ENCODE data around the gene P3H4. TPM values are rescaled to one million over a fixed set of nuclear protein-coding genes. Genes with fewer than 3 reads are reported as not detected.

P3H4 gene
- polyA plus RNA-seq, 6 donors from 2014 or later, result 0.39 to 2.9 (median 0.87) TPM

DNA sequence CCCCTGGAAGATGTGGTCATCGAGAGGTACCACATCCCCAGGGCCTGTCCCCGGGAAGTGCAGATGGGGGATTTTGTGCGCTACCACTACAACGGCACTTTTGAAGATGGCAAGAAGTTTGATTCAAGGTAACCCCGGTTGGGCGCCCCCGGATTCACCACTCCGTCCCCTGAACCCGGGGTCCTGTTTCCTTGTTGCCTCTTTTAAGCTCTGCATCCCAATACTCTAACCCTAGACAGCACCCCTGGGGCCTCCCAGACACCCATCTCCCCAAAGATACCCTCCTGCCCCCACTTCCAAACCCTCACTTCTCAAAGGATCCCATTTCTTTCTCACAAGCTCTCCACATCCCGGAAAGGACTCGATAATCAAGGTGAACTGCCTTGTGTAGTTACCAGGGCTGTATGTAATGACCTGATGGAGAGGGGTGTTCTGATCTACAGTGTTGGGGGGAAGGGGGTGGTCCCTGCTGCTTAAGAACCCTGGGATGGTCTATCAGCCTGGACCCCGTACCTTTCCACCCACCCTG is 1.5 kb upstream of the P3H4 start:
- H3K27me3 Mint-ChIP-seq, result peaks cover 6 to 42% (median 10%) of the 10 kb centered on the region in 3 donors
- H3K4me3 Mint-ChIP-seq, result peak overlapping the region in 7 of 8 donors; percentile 23 to 93 (median 69)
- DNase-seq, result no peak
- H3K9me3 Mint-ChIP-seq, result no peaks in the 10 kb centered on the region
- no peaks in the 10 kb centered on the region for H3K36me3 Mint-ChIP-seq
- peaks cover 10 to 21% (median 15%) of the 10 kb centered on the region in 3 donors for H3K4me1 Mint-ChIP-seq
- peak overlapping the region in 1 of 6 donors; percentile 7 for H3K27ac Mint-ChIP-seq
- ATAC-seq (ENCODE audit: low read depth in 2 of 2), result no peak

DNA sequence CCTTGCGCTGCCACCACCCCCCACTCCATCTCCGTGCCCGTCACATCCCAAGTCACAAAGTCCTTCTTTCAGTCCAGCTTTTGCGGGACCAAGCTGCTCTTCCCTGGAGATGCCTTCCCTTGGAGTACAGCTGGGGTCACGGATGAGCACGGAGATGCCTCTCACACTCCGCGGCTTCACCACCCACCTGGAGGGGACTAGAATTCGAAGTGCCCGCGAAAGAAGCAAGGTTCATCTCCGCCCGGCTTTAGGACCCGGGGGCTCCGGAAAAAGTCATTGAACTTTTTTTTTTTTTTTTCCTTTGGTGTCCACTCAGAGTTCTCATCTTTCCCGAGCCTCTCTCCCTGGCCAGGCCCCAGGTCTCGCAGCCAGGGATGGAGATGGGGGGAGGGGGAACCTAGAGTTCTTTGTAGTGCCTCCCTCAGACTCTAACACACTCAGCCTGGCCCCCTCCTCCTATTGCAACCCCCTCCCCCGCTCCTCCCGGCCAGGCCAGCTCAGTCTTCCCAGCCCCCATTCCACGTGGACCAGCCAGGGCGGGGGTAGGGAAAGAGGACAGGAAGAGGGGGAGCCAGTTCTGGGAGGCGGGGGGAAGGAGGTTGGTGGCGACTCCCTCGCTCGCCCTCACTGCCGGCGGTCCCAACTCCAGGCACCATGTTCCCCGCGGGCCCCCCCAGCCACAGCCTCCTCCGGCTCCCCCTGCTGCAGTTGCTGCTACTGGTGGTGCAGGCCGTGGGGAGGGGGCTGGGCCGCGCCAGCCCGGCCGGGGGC is 817 bp upstream of the P3H4 start, which contains the start of gene FKBP10:
TSS of gene FKBP10 (plus strand) at position 624 of the 771 bp plus-strand sequence. CDS start at position 655, 31 bp downstream.
- Mint-ChIP-seq H3K4me1 (peaks cover 10 to 21% (median 15%) of the 10 kb centered on the region in 3 donors), H3K36me3 (no peaks in the 10 kb centered on the region), H3K27me3 (peaks cover 6 to 38% (median 10%) of the 10 kb centered on the region in 3 donors), H3K9me3 (no peaks in the 10 kb centered on the region), H3K4me3 (peak within 1 kb of the TSS; percentile 85 to 93 (median 91)), H3K27ac (peak within 1 kb of the TSS in 1 of 6 donors; percentile 7)
- ATAC-seq (ENCODE audit: low read depth in 2 of 2) (peak in 1 of 2 donors; percentile 12), DNase-seq (no peak)

DNA sequence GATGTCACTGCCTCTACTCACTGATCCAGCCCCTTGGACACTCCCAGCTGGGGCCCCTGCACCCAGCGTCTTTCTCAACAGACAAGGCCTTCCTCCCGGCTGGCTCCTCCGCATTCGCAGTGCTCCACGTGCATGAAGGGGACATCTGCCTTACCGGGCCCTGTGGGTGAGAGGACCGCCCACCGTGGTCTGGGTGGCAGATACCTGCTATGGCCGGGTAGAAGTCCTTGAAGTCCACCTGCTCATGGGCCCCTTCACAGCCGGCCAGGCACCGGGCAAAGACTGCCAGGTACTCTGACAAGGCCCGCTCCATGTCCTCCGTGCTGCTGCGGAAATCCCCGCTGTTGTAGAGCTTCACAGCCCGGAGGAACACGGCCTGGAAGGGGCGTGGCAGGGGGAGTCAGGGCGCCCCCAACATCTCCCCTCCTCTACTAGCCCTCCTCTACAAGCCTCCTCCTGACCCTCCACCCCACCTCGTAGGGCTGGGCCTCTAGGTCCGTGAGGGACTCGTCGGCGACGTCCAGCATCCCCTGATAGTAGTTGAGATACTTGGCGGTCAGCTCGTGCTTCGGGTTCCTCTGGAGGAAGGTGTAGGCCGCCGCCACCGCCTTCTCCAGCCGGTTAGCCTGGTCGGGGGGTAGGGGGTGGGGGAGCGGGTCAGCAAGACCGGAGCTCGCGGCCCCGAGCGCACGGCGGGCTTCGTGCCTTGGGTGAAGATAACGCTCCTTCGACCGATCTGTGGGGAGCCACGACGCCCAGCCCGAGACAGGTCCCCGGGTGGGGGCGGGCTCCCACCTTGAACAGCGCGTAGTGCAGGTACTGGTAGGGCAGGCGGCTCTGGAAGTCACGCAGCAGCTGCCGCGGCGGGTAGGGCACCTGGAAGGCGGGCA is 845 bp downstream of the P3H4 start:
- DNase-seq, result no peak
- ATAC-seq (ENCODE audit: low read depth in 2 of 2), result peak; percentile 42 to 44
- Mint-ChIP-seq H3K27ac (no peak overlapping the region), H3K4me1 (peaks cover 10 to 21% (median 15%) of the 10 kb centered on the region in 3 donors), H3K27me3 (peaks cover 6 to 34% (median 10%) of the 10 kb centered on the region in 3 donors), H3K36me3 (no peaks in the 10 kb centered on the region), H3K4me3 (peak overlapping the region; percentile 45 to 93 (median 76)), H3K9me3 (no peaks in the 10 kb centered on the region)

DNA sequence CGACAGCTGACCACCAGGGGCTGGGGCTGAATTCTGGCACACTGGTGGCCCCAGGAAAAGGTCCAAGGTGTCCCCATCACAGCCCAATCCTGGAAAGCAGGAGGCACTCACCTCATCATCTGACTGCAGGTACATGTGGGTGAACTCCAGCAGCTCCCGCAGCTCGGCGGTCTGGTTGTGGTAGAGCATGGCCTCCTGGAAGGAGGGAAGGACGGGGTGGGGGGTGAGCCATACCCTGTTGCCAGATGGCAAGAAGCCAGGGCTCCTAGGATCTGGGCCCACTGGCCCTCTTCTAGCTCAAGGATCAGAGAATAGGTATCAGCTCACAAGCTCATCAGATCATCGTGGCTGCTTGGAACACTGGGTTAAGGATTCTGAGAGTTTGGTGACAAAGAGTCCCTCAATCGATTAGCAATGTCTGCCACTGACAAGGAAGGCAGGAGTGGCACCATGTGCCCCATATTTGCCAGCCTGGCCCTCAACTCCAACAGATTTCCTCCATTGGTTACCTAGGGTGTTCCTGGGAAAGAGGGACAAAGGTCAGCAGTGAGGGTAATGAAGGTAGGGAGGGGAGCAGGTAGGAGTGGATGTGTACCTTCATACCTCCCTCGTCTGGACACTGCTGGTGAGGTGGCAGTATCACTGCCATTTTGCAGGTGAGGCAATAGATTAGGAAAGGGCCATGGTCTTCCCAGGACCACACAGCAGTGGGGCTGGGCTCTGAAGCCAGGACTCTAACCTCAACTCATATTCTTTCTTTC is 4.9 kb downstream of the P3H4 start:
- H3K9me3 Mint-ChIP-seq, result no peaks in the 10 kb centered on the region
- DNase-seq, result no peak
- H3K4me1 Mint-ChIP-seq, result peaks cover 9 to 17% (median 11%) of the 10 kb centered on the region in 3 donors
- no peaks in the 10 kb centered on the region for H3K36me3 Mint-ChIP-seq
- no peak for ATAC-seq (ENCODE audit: low read depth in 2 of 2)
- no peak overlapping the region for H3K27ac Mint-ChIP-seq
- H3K27me3 Mint-ChIP-seq, result peaks cover 3 to 18% (median 11%) of the 10 kb centered on the region in 3 donors
- H3K4me3 Mint-ChIP-seq, result no peak overlapping the region

DNA sequence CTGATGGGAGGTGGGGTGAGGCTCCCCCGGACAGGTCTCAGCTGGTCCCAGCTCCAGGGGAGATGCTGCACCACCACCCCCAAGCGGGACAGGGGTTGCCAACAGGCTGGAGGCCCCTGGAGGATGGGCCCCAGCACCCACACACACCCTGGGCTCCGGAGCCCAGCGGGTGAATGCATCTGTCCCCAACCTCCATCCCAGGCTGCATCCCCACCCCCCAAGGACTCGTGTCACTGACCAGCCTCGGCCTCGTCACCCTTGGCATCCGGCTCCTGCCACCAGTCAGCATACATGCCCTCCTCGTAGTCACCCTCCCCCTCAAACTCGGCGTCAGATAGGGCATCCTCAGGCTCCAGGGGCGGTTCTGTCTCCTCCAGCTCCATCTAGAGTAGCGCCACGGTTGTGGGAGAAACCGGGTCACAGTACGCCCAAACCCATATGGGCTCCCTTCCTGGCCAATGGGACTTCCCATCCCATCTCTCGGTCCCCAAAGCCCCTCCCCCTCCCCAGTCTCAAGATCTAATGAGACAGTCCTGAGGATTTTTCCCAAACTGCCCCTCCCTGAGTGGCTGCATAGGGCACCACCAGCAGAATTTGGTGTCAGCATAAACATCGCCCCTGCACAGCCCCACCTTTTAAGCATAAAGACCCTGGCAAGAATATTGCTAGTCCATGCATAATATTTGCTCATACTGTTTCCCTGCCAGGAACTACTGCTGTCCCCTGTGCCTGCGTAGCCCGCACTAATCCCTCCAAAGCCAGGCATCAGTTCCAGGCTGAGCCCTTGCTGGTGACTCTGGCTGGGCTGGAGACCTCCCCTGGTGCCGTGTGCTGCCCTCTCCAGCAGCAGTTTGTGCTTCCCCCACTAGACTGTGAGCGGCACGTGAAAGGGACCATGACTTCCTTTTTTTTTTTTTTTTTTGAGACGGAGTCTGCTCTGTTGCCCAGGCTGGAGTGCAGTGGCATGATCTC is 8.4 kb downstream of the P3H4 start:
- DNase-seq (peak; percentile 45), ATAC-seq (ENCODE audit: low read depth in 2 of 2) (peak; percentile 85 to 86)
- peaks cover 10 to 17% (median 16%) of the 10 kb centered on the region in 3 donors for H3K4me1 Mint-ChIP-seq
- peaks cover 0 to 8% (median 7%) of the 10 kb centered on the region in 3 donors for H3K27me3 Mint-ChIP-seq
- H3K4me3 Mint-ChIP-seq, result peak overlapping the region in 4 of 8 donors; percentile 23 to 80 (median 66)
- no peaks in the 10 kb centered on the region for H3K36me3 Mint-ChIP-seq
- peak overlapping the region in 4 of 6 donors; percentile 40 to 89 (median 64) for H3K27ac Mint-ChIP-seq
- H3K9me3 Mint-ChIP-seq, result no peaks in the 10 kb centered on the region

DNA sequence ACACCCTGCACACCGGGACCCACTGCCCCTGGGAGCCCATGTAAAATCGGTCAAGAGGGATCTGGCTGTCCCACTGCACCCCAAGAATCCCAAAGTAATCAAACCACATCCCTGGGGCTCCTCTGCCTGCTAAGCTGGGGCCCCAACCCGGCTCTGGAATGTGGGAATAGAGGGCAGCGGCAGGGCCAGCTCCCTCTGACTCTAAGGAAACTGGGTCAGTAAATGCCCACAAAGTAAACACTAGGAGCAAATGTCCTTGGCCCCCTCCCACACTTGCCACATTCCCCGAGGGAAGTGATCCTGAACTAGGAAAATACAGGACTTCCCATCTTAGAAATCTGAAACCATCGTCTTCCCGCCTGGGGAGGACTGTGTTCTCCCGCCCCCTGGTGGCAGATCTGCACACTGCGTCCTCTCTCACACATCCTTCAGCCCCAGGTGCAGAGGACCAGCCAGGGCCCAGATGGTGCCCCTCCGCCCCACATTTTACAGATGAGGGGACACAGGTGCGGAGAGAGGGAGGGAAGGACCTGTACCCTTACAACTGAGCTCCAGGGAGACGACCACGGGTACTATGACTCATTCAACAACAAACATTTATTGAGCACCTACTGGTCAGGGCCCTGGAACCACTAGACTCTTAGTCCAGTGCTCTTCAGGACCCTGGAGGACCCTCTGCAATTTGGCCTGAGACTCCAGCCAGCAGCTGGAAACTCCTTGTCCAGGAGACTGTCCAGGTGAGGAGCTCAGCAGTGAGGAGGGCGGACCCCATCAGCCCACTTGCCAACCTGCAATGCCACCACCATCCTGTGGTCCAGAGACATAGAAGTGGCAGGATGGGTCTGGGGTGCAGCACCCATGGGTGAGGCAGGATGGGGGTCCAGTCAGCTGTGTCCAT is 10.1 kb downstream of the P3H4 start:
- ATAC-seq (ENCODE audit: low read depth in 2 of 2) (peak; percentile 68 to 79), DNase-seq (peak; percentile 66)
- Mint-ChIP-seq H3K36me3 (no peaks in the 10 kb centered on the region), H3K27me3 (peaks cover 0 to 8% (median 7%) of the 10 kb centered on the region in 3 donors), H3K9me3 (no peaks in the 10 kb centered on the region), H3K4me1 (peaks cover 10 to 17% (median 16%) of the 10 kb centered on the region in 3 donors), H3K4me3 (peak overlapping the region in 2 of 8 donors; percentile 5 to 46), H3K27ac (peak overlapping the region in 1 of 6 donors; percentile 73)

DNA sequence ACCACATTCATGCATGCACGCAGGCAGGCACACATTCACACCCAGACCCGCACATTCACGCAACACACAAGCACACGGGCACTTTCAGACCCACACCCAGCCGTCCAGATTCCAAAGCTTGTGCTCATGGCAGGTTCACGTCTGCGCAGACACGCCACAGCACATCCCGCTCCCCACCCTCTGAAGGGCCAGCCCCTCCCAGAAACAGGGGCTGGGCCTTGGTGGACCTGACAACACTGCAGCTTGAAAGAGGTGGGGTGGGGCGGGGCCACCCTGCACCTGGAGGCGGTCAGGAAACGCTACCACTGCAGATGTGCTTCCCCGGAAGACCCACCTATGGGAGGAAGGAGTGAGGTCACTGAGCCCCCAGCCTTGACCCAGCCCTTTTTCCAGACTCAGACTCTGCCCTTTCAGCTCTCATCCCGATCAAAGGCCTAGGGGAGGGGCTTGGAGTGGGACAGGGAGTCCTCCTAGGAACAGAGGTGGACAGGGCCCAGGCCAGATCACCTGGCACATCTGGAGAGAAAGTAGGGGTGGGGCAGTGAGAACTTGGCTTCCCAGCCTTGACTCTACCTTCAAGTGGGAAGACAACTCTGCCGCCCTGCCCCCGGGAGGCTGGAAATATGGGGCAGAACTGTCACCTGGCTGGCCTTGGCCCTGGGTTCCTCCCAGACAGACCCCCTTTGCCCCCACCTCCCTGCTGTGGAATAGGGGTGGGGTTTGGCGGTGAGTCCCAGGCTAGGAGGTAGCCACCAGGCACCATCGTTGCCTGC is 11.0 kb downstream of the P3H4 start:
- Mint-ChIP-seq H3K4me3 (no peak overlapping the region), H3K27ac (no peak overlapping the region), H3K36me3 (no peaks in the 10 kb centered on the region), H3K9me3 (no peaks in the 10 kb centered on the region), H3K27me3 (peaks cover 0 to 8% (median 7%) of the 10 kb centered on the region in 3 donors), H3K4me1 (peaks cover 10 to 17% (median 16%) of the 10 kb centered on the region in 3 donors)
- ATAC-seq (ENCODE audit: low read depth in 2 of 2), result peak in 1 of 2 donors; percentile 3
- no peak for DNase-seq

DNA sequence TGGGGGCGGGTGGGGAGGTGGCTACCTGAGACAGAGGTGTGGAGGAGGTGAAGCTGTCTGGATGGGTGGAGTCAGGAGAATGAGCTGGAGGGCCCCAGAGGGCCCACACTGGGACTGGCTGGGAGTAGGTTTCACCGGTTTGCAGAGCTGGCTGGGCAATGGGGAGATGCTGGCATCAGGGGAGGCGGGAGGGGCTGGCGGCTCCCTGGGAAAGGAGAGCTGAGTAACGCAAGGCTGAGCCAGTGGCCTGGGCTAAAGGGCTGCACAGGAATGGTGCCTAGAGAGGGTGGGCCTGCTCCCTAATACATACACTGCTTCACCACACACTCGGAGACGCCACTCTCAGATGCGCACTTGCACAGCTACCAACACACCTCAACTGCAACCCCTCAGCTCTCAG is 12.4 kb downstream of the P3H4 start:
- Mint-ChIP-seq H3K4me1 (peaks cover 10 to 17% (median 16%) of the 10 kb centered on the region in 3 donors), H3K36me3 (no peaks in the 10 kb centered on the region), H3K9me3 (no peaks in the 10 kb centered on the region), H3K27ac (no peak overlapping the region), H3K4me3 (no peak overlapping the region), H3K27me3 (peaks cover 0 to 8% (median 7%) of the 10 kb centered on the region in 3 donors)
- ATAC-seq (ENCODE audit: low read depth in 2 of 2), result no peak
- DNase-seq, result no peak

DNA sequence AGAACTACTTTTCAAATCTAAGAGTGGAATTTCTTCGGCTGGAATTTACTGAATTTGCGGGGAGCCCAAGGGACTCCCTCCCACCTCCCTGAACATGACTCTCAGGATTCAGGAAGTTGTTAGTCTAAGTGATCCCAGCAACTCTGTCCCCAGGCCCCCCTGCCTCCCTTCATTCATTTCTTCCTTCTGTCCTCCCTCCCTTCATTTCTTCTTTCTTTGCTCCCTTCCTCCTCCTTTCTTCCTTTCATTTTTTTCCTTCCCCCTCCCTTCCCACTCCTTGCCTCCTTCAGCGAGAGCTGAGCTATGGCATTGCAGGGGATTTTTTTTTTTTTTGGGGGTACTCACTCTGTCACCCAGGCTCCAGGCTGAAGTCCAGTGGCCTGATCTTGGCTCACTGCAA is 14.4 kb downstream of the P3H4 start:
- Mint-ChIP-seq H3K27ac (peak overlapping the region in 1 of 6 donors; percentile 81), H3K27me3 (peaks cover 0 to 8% (median 7%) of the 10 kb centered on the region in 3 donors), H3K36me3 (no peaks in the 10 kb centered on the region), H3K4me3 (no peak overlapping the region), H3K4me1 (peaks cover 5 to 9% (median 7%) of the 10 kb centered on the region in 3 donors), H3K9me3 (no peaks in the 10 kb centered on the region)
- ATAC-seq (ENCODE audit: low read depth in 2 of 2), result no peak
- no peak for DNase-seq

DNA sequence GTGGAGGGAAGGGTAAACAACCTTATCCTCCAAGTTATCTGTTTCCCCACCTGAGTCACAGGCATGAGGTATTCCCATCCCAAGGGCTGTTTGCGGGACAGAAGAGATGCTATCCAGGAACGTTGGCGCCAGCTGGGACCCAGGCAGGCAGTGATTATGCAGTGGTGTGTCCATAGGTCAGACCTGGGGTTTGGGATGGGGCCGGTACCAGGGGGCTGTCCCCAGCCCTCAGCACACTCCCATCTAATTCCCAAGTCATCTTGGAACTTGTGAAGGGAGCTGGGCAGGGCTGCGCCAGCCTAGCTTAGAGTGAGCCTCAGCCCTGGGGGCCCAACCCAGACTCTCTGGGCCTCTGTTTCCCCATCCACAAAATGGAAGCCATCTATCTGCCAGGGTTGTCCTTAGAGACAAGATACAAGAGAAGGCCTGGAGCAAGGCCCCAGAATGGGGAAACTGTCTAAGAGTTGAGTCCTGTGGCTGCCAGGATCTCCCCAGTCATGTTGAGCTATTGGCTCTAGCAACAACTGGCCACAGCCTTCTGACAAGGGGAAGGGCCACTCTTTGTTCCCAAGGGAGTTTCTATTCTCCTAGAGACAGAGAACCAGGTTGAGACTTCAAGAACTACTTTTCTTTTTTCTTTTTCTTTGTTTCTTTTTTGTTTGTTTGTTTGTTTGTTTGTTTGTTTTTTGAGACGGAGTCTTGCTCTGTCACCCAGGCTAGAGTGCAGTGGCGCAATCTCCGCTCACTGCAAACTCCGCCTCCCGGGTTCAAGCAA is 15.4 kb downstream of the P3H4 start:
- DNase-seq, result no peak
- H3K27ac Mint-ChIP-seq, result no peak overlapping the region
- no peak overlapping the region for H3K4me3 Mint-ChIP-seq
- H3K36me3 Mint-ChIP-seq, result no peaks in the 10 kb centered on the region
- H3K9me3 Mint-ChIP-seq, result no peaks in the 10 kb centered on the region
- peaks cover under 1 to 3% (median 2%) of the 10 kb centered on the region in 3 donors for H3K27me3 Mint-ChIP-seq
- ATAC-seq (ENCODE audit: low read depth in 2 of 2), result no peak
- peaks cover 0 to 3% (median 1%) of the 10 kb centered on the region in 3 donors for H3K4me1 Mint-ChIP-seq
